SU-DHL-6 (cell line): Measurements from ENCODE around the gene ADRA2B.

Experiments
- CTCF ChIP-seq: fragments of 200-600 bp; sonication (generic); IDR thresholded peaks from one replicate; pipeline ENCODE4 v1.5.1; 2017; ENCODE audit warnings: antibody characterized with exemption, mild to moderate bottlenecking, low read length, moderate library complexity; ENCODE audit not compliant: insufficient read depth, poor library complexity, severe bottlenecking
- EZH2phosphoT487 ChIP-seq: fragments of 200-600 bp; sonication (generic), shearing (Covaris generic); conservative IDR thresholded peaks from 2 replicates; pipeline ENCODE4 v1.6.1; 2018; ENCODE audit warnings: mild to moderate bottlenecking, antibody characterized with exemption, low read length, moderate library complexity, mixed read lengths

- TF ChIP-seq CTCF (no peak), EZH2phosphoT487 (no peak)
These were observed 24.4 kb downstream of the ADRA2B start for GRCh38 chr2:96091711-96092572.
